Activated CD8-positive, alpha-beta memory T cell treated with anti-CD3 and anti-CD28 coated beads for 4 hours (primary cell): ENCODE data around the gene PNMA6A.
"Not testable (repeated sequence)": the region's sequence is repeated elsewhere in the genome, so short reads cannot be mapped to it uniquely, and the experiment has no call there.

Experiments used
- DNase-seq, 2 donors: peaks; one replicate each; pipeline ENCODE4 v3.0.0-alpha.2; 2020; ENCODE audit warnings: low read depth in 2 of 2

PNMA6A gene

GRCh38 chrX:153075366-153075765, 3.1 kb downstream of the PNMA6A start:
- no peak for DNase-seq

GRCh38 chrX:153077437-153078135, 5.3 kb downstream of the PNMA6A start:
- DNase-seq = not testable (repeated sequence)

- not testable (repeated sequence) for DNase-seq
Observed at GRCh38 chrX:153083238-153083923, 11.1 kb downstream of the PNMA6A start.

GRCh38 chrX:153102418-153102817, 30.2 kb downstream of the PNMA6A start:
- DNase-seq = no peak

- not testable (repeated sequence) for DNase-seq
Observed at GRCh38 chrX:153104959-153105358, 32.7 kb downstream of the PNMA6A start.

GRCh38 chrX:153106092-153106801, 34.0 kb downstream of the PNMA6A start:
- not testable (repeated sequence) for DNase-seq

- DNase-seq = not testable (repeated sequence)
Observed at GRCh38 chrX:153110735-153111134, 38.5 kb downstream of the PNMA6A start.

- DNase-seq = not testable (repeated sequence)
Observed at GRCh38 chrX:153113851-153114250, 41.6 kb downstream of the PNMA6A start.

GRCh38 chrX:153117754-153118153, 45.5 kb downstream of the PNMA6A start:
- DNase-seq = not testable (repeated sequence)

GRCh38 chrX:153120230-153120629, 48.0 kb downstream of the PNMA6A start:
- DNase-seq = not testable (repeated sequence)

- DNase-seq = not testable (repeated sequence)
Observed at GRCh38 chrX:153123468-153123867, 51.2 kb downstream of the PNMA6A start.
